H9 (cell line): ENCODE results near the gene ZSWIM3. TPM values are rescaled to one million over a fixed set of nuclear protein-coding genes. Genes with fewer than 3 reads are reported as not detected.

ENCODE experiments used
- DNase-seq: peaks from one replicate; pipeline ENCODE4 v3.0.0-alpha.2; 2017
- H2AFZ ChIP-seq: one replicate; pipeline ENCODE4 v1.6.1; 2013; ENCODE audit warnings: mild to moderate bottlenecking, low read length, control low read depth, moderate library complexity
- H2AK5ac ChIP-seq: 2 replicates; pipeline ENCODE4 v1.6.1; 2013; ENCODE audit warnings: low read length, control low read depth, mixed read lengths; ENCODE audit not compliant: insufficient read length
- H2BK120ac ChIP-seq: one replicate; pipeline ENCODE4 v1.6.1; 2013; ENCODE audit warnings: low read depth, mild to moderate bottlenecking, low read length, control low read depth, inconsistent platforms; ENCODE audit not compliant: poor library complexity, severe bottlenecking
- H2BK12ac ChIP-seq: 2 replicates; pipeline ENCODE4 v1.6.1; 2013; ENCODE audit warnings: low read length, control low read depth, mixed read lengths, low read depth; ENCODE audit not compliant: insufficient read length
- H2BK15ac ChIP-seq: 2 replicates; pipeline ENCODE4 v1.6.1; 2013; ENCODE audit warnings: low read depth, low read length, control low read depth
- H2BK20ac ChIP-seq: one replicate; pipeline ENCODE4 v1.6.1; 2013; ENCODE audit warnings: low read depth, mild to moderate bottlenecking, low read length, control low read depth, inconsistent platforms; ENCODE audit not compliant: poor library complexity, severe bottlenecking
- H2BK5ac ChIP-seq: 2 replicates; pipeline ENCODE4 v1.6.1; 2013; ENCODE audit warnings: low read length, control low read depth, mixed read lengths; ENCODE audit not compliant: insufficient read length
- H3K14ac ChIP-seq: 2 replicates; pipeline ENCODE4 v1.6.1; 2013; ENCODE audit warnings: low read length, control low read depth; ENCODE audit not compliant: insufficient read depth
- H3K18ac ChIP-seq: 2 replicates; pipeline ENCODE4 v1.6.1; 2013; ENCODE audit warnings: low read depth, mild to moderate bottlenecking, mixed read lengths, low read length, control low read depth; ENCODE audit not compliant: insufficient read length
- H3K23ac ChIP-seq: 2 replicates; pipeline ENCODE4 v1.6.1; 2013; ENCODE audit warnings: low read length, control low read depth, mixed read lengths, low read depth; ENCODE audit not compliant: insufficient read length
- H3K23me2 ChIP-seq: 2 replicates; pipeline ENCODE4 v1.6.1; 2013; ENCODE audit warnings: low read depth, mild to moderate bottlenecking, mixed read lengths, low read length, control low read depth; ENCODE audit not compliant: insufficient read length, poor library complexity, severe bottlenecking
- H3K27ac ChIP-seq: 2 replicates; pipeline ENCODE4 v1.5.1; 2013; ENCODE audit warnings: low read length, control low read depth, mixed read lengths, low read depth; ENCODE audit not compliant: insufficient read length
- H3K27me3 ChIP-seq: 2 replicates; pipeline ENCODE4 v1.6.1; 2013; ENCODE audit warnings: low read length, control low read depth, inconsistent platforms; ENCODE audit not compliant: insufficient read depth
- H3K4ac ChIP-seq: 2 replicates; pipeline ENCODE4 v1.6.1; 2013; ENCODE audit warnings: low read depth, mild to moderate bottlenecking, control low read depth, inconsistent platforms, low read length, moderate library complexity
- H3K4me1 ChIP-seq: 2 replicates; pipeline ENCODE4 v1.6.1; 2013; ENCODE audit warnings: low read length, control low read depth, inconsistent platforms; ENCODE audit not compliant: insufficient read depth
- H3K4me2 ChIP-seq: 2 replicates; pipeline ENCODE4 v1.6.1; 2013; ENCODE audit warnings: low read length, control low read depth, mixed read lengths; ENCODE audit not compliant: insufficient read length, insufficient read depth
- H3K56ac ChIP-seq: 2 replicates; pipeline ENCODE4 v1.6.1; 2013; ENCODE audit warnings: low read depth, mild to moderate bottlenecking, mixed read lengths, low read length, control low read depth; ENCODE audit not compliant: insufficient read length
- H3K79me1 ChIP-seq: 2 replicates; pipeline ENCODE4 v1.6.1; 2013; ENCODE audit warnings: low read depth, mild to moderate bottlenecking, moderate library complexity, low read length, control low read depth, inconsistent platforms; ENCODE audit not compliant: insufficient read depth, poor library complexity, severe bottlenecking
- H3K79me2 ChIP-seq: 2 replicates; pipeline ENCODE4 v1.6.1; 2013; ENCODE audit warnings: low read length, control low read depth, inconsistent platforms; ENCODE audit not compliant: insufficient read depth
- H3K9ac ChIP-seq: 2 replicates; pipeline ENCODE4 v1.6.1; 2013; ENCODE audit warnings: low read length, control low read depth, mixed read lengths; ENCODE audit not compliant: insufficient read length; ENCODE audit errors: extremely low read depth
- H3K9me3 ChIP-seq: one replicate; pipeline ENCODE4 v1.6.1; 2013; ENCODE audit warnings: low read depth, low read length, inconsistent platforms; ENCODE audit not compliant: control insufficient read depth
- H3T11ph ChIP-seq: one replicate; pipeline ENCODE4 v1.6.1; 2013; ENCODE audit warnings: mild to moderate bottlenecking, low read length, control low read depth, inconsistent platforms
- H4K20me1 ChIP-seq: one replicate; pipeline ENCODE4 v1.6.1; 2013; ENCODE audit not compliant: control insufficient read depth, insufficient read length, insufficient read depth
- H4K5ac ChIP-seq: 2 replicates; pipeline ENCODE4 v1.6.1; 2013; ENCODE audit warnings: low read depth, mild to moderate bottlenecking, mixed read lengths, low read length, control low read depth; ENCODE audit not compliant: insufficient read length
- H4K8ac ChIP-seq: replicated peaks from 2 replicates; pipeline ENCODE4 v1.6.1; 2013; ENCODE audit warnings: low read length, control low read depth, mixed read lengths, low read depth; ENCODE audit not compliant: insufficient read length
- H4K91ac ChIP-seq: 2 replicates; pipeline ENCODE4 v1.6.1; 2013; ENCODE audit warnings: low read depth, mild to moderate bottlenecking, moderate library complexity, mixed read lengths, low read length, control low read depth; ENCODE audit not compliant: insufficient read length
- H3K27ac Mint-ChIP-seq, 3 experiments: 2 replicates in 2 of 3; 3 replicates in 1 of 3; pipeline ENCODE4 v1.8.0; 2020 to 2021; ENCODE audit warnings: mixed read lengths in 3 of 3, mild to moderate bottlenecking in 1 of 3, moderate library complexity in 1 of 3
- H3K27me3 Mint-ChIP-seq: 2 replicates; pipeline ENCODE4 v1.8.0; 2021; ENCODE audit warnings: low read depth, mild to moderate bottlenecking, moderate library complexity, mixed read lengths
- H3K36me3 Mint-ChIP-seq, 3 experiments: 2 replicates in 2 of 3; 3 replicates in 1 of 3; pipeline ENCODE4 v1.8.0; 2020 to 2021; ENCODE audit warnings: low read depth in 3 of 3, mixed read lengths in 3 of 3; ENCODE audit not compliant: insufficient read depth in 1 of 3
- H3K4me1 Mint-ChIP-seq, 2 experiments: 2 replicates each; pipeline ENCODE4 v1.8.0; 2020; ENCODE audit warnings: mixed read lengths in 2 of 2
- H3K4me3 Mint-ChIP-seq, 2 experiments: 2 replicates in 1 of 2; 3 replicates in 1 of 2; pipeline ENCODE4 v1.8.0; 2020 to 2021; ENCODE audit warnings: mild to moderate bottlenecking in 2 of 2, mixed read lengths in 2 of 2, moderate library complexity in 1 of 2
- H3K9me3 Mint-ChIP-seq, 2 experiments: 2 replicates in 1 of 2; 3 replicates in 1 of 2; pipeline ENCODE4 v1.8.0; 2020; ENCODE audit warnings: mild to moderate bottlenecking in 2 of 2, mixed read lengths in 2 of 2, moderate library complexity in 1 of 2
- WGBS: extraction: QIAGEN DNeasy Blood & Tissue Kit; methylation state at CpG from one replicate; pipeline ENCODE4 v1.1.7; 2013; ENCODE audit warnings: missing lambda C conversion rate, low lambda C conversion rate, mixed read lengths; ENCODE audit not compliant: insufficient read length; ENCODE audit errors: extremely low coverage; 5-methylcytosine and 5-hydroxymethylcytosine counted together
- total RNA-seq: library from RNA; stranded (reverse); gene quantifications from 2 replicates; pipeline ENCODE4 v1.2.1, GENCODE V29; 2021
- TF ChIP-seq, protein P1 (sequence below): fragments of 200-600 bp; sonication (generic); conservative IDR thresholded peaks from 3 replicates; pipeline ENCODE4 v1.8.0; 2021; ENCODE audit warnings: antibody characterized with exemption, mild to moderate bottlenecking

The ZSWIM3 gene
- total RNA-seq, 1 experiment from 2014 or later, result 8.0 TPM

- no peak overlapping the region for H2BK20ac ChIP-seq
- H3K27me3 Mint-ChIP-seq, result no peaks in the 10 kb centered on the region
- no peaks in the 10 kb centered on the region for H3K4me1 Mint-ChIP-seq
- DNase-seq, result no peak
- H3K23me2 ChIP-seq, result peaks cover 3% of the 10 kb centered on the region
- no peaks in the 10 kb centered on the region for H4K20me1 ChIP-seq
- no peak overlapping the region for H2BK5ac ChIP-seq
- no peaks in the 10 kb centered on the region for H3K79me2 ChIP-seq
- H3T11ph ChIP-seq, result no peak overlapping the region
- no peak overlapping the region for H2AK5ac ChIP-seq
- no peak overlapping the region for H3K4me2 ChIP-seq
- H2BK120ac ChIP-seq, result no peak overlapping the region
- no peak overlapping the region for H3K56ac ChIP-seq
- peaks cover 5 to 55% (median 42%) of the 10 kb centered on the region in 3 experiments for H3K36me3 Mint-ChIP-seq
- no CpG with 5 or more reads among the region's 14 CpGs for WGBS
- no peak overlapping the region for H3K27ac ChIP-seq
- TF ChIP-seq, protein P1, sequence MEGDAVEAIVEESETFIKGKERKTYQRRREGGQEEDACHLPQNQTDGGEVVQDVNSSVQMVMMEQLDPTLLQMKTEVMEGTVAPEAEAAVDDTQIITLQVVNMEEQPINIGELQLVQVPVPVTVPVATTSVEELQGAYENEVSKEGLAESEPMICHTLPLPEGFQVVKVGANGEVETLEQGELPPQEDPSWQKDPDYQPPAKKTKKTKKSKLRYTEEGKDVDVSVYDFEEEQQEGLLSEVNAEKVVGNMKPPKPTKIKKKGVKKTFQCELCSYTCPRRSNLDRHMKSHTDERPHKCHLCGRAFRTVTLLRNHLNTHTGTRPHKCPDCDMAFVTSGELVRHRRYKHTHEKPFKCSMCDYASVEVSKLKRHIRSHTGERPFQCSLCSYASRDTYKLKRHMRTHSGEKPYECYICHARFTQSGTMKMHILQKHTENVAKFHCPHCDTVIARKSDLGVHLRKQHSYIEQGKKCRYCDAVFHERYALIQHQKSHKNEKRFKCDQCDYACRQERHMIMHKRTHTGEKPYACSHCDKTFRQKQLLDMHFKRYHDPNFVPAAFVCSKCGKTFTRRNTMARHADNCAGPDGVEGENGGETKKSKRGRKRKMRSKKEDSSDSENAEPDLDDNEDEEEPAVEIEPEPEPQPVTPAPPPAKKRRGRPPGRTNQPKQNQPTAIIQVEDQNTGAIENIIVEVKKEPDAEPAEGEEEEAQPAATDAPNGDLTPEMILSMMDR, result no peak
- no peaks in the 10 kb centered on the region for H3K79me1 ChIP-seq
- no peak overlapping the region for H3K4ac ChIP-seq
- no peaks in the 10 kb centered on the region for H3K9me3 Mint-ChIP-seq
- no peak overlapping the region for H2AFZ ChIP-seq
- H2BK15ac ChIP-seq, result no peak overlapping the region
- H4K8ac ChIP-seq, result no peak overlapping the region
- no peak overlapping the region for H3K23ac ChIP-seq
- no peak overlapping the region for H3K14ac ChIP-seq
- H4K5ac ChIP-seq, result no peak overlapping the region
- H3K18ac ChIP-seq, result no peak overlapping the region
- H2BK12ac ChIP-seq, result no peak overlapping the region
- no peaks in the 10 kb centered on the region for H3K4me1 ChIP-seq
- no peak overlapping the region for H3K9ac ChIP-seq
- no peak overlapping the region for H4K91ac ChIP-seq
- 0 out of 7 replicates have a peak overlapping the region, but pooled peaks of 1 of the 3 experiments have one; percentile 45 for H3K27ac Mint-ChIP-seq
- H3K27me3 ChIP-seq, result no peaks in the 10 kb centered on the region
- H3K4me3 Mint-ChIP-seq, result no peak overlapping the region
- no peaks in the 10 kb centered on the region for H3K9me3 ChIP-seq
These were observed 13.9 kb upstream of the ZSWIM3 start for GRCh38 chr20:45843506-45843905.
